HEK293 (cell line): ENCODE data around the gene PPP2R1B.

Experiments
- CTCF ChIA-PET: fragments of 350-600 bp; formaldehyde crosslinking; extraction: SDS; loops from one replicate; lab custom pipeline; 2021; ENCODE audit warnings: antibody characterized with exemption; lab: Yijun Ruan, JAX
- POLR2A ChIA-PET: fragments of 300-600 bp; formaldehyde crosslinking; extraction: SDS; loops from one replicate; lab custom pipeline; 2020; ENCODE audit warnings: antibody characterized with exemption, inconsistent platforms; lab: Yijun Ruan, JAX
- H3K27ac ChIP-seq: fragments of 200-500 bp; sonication (Bioruptor generic); 2 replicates; pipeline ENCODE4 v1.5.1; 2014; ENCODE audit warnings: low read depth, low read length, control low read depth, inconsistent platforms; ENCODE audit errors: extremely low read depth
- H3K36me3 ChIP-seq, 2 experiments: fragments of 200-500 bp in 1 of 2; sonication (Bioruptor generic) in 1 of 2; 1 replicate in 1 of 2; 2 replicates in 1 of 2; pipeline ENCODE4 v1.5.1; 2014 to 2017; ENCODE audit warnings: inconsistent platforms in 2 of 2, low read length in 2 of 2; ENCODE audit not compliant: control insufficient read depth in 2 of 2, insufficient read depth in 1 of 2
- H3K4me1 ChIP-seq: fragments of 200-500 bp; sonication (Bioruptor generic); 2 replicates; pipeline ENCODE4 v1.5.1; 2014; ENCODE audit warnings: mild to moderate bottlenecking, low read length, inconsistent platforms; ENCODE audit not compliant: control insufficient read depth, insufficient read depth
- H3K4me3 ChIP-seq: 2 replicates; pipeline ENCODE4 v1.5.1; 2011; ENCODE audit warnings: low read depth, mild to moderate bottlenecking, control low read depth, low read length, moderate library complexity
- H3K9me3 ChIP-seq: fragments of 200-500 bp; sonication (Bioruptor generic); 2 replicates; pipeline ENCODE4 v1.5.1; 2014; ENCODE audit warnings: low read depth, low read length, inconsistent platforms; ENCODE audit not compliant: control insufficient read depth, insufficient read depth
- PRDM1 ChIP-seq: fragments of 450-650 bp; formaldehyde crosslinking; IDR thresholded peaks from 2 replicates; pipeline ENCODE4; 2016; ENCODE audit warnings: missing biosample characterization, missing genetic modification characterization
- REPIN1 ChIP-seq: fragments of 450-650 bp; formaldehyde crosslinking; IDR thresholded peaks from 2 replicates; pipeline ENCODE4 v1.5.1; 2017; ENCODE audit warnings: missing biosample characterization, missing genetic modification characterization, low read depth
- ZBTB1 ChIP-seq: fragments of 450-650 bp; formaldehyde crosslinking; IDR thresholded peaks from 2 replicates; pipeline ENCODE4 v1.5.1; 2016; ENCODE audit warnings: missing biosample characterization, missing genetic modification characterization
- ZFHX2 ChIP-seq: fragments of 450-650 bp; formaldehyde crosslinking; conservative IDR thresholded peaks from 2 replicates; pipeline ENCODE4 v1.5.1; 2016; ENCODE audit warnings: missing biosample characterization, missing genetic modification characterization
- ZFP37 ChIP-seq: fragments of 450-650 bp; formaldehyde crosslinking; IDR thresholded peaks from 2 replicates; pipeline ENCODE4 v1.5.1; 2016; ENCODE audit warnings: missing biosample characterization, missing genetic modification characterization
- ZNF146 ChIP-seq: fragments of 450-650 bp; formaldehyde crosslinking; IDR thresholded peaks from 2 replicates; pipeline ENCODE4 v1.5.1; 2016; ENCODE audit warnings: missing biosample characterization, missing genetic modification characterization
- ZNF169 ChIP-seq: fragments of 450-650 bp; formaldehyde crosslinking; IDR thresholded peaks from 2 replicates; pipeline ENCODE4 v1.5.1; 2016; ENCODE audit warnings: missing biosample characterization, missing genetic modification characterization
- ZNF184 ChIP-seq: fragments of 450-650 bp; IDR thresholded peaks from 2 replicates; pipeline ENCODE4 v1.5.1; 2018; ENCODE audit warnings: missing biosample characterization, mild to moderate bottlenecking, missing genetic modification characterization
- ZNF223 ChIP-seq: fragments of 450-650 bp; formaldehyde crosslinking; IDR thresholded peaks from 2 replicates; pipeline ENCODE4 v1.5.1; 2016; ENCODE audit warnings: missing biosample characterization, missing genetic modification characterization
- ZNF248 ChIP-seq: fragments of 450-650 bp; formaldehyde crosslinking; IDR thresholded peaks from 2 replicates; pipeline ENCODE4 v1.5.1; 2017; ENCODE audit warnings: missing biosample characterization, missing genetic modification characterization
- ZNF530 ChIP-seq: fragments of 450-650 bp; formaldehyde crosslinking; IDR thresholded peaks from 2 replicates; pipeline ENCODE4 v1.5.1; 2016; ENCODE audit warnings: low read depth, missing biosample characterization, missing genetic modification characterization
- ZNF555 ChIP-seq: fragments of 450-650 bp; formaldehyde crosslinking; conservative IDR thresholded peaks from 2 replicates; pipeline ENCODE4 v1.5.1; 2017; ENCODE audit warnings: missing biosample characterization, mild to moderate bottlenecking, missing genetic modification characterization, inconsistent platforms
- ZNF585B ChIP-seq: fragments of 450-650 bp; formaldehyde crosslinking; IDR thresholded peaks from 2 replicates; pipeline ENCODE4 v1.5.1; 2016; ENCODE audit warnings: missing biosample characterization, missing genetic modification characterization
- ZNF610 ChIP-seq: fragments of 450-650 bp; formaldehyde crosslinking; IDR thresholded peaks from 2 replicates; pipeline ENCODE4 v1.5.1; 2016; ENCODE audit warnings: missing biosample characterization, missing genetic modification characterization, borderline replicate concordance
- ZNF792 ChIP-seq: fragments of 450-650 bp; formaldehyde crosslinking; IDR thresholded peaks from 2 replicates; pipeline ENCODE4 v1.5.1; 2016; ENCODE audit warnings: missing biosample characterization, missing genetic modification characterization
- TF ChIP-seq, protein P1 (sequence below): fragments of 450-650 bp; formaldehyde crosslinking; conservative IDR thresholded peaks from 2 replicates; pipeline ENCODE4 v1.5.1; 2016; ENCODE audit warnings: low read depth, missing biosample characterization, missing genetic modification characterization
- TF ChIP-seq, protein P2 (sequence below): fragments of 450-650 bp; formaldehyde crosslinking; IDR thresholded peaks from 2 replicates; pipeline ENCODE4 v1.5.1; 2017; ENCODE audit warnings: missing biosample characterization, missing genetic modification characterization
- TF ChIP-seq, protein P3 (sequence below): fragments of 450-650 bp; formaldehyde crosslinking; IDR thresholded peaks from 2 replicates; pipeline ENCODE4 v1.5.1; 2016; ENCODE audit warnings: missing biosample characterization, missing genetic modification characterization

PPP2R1B gene

DNA sequence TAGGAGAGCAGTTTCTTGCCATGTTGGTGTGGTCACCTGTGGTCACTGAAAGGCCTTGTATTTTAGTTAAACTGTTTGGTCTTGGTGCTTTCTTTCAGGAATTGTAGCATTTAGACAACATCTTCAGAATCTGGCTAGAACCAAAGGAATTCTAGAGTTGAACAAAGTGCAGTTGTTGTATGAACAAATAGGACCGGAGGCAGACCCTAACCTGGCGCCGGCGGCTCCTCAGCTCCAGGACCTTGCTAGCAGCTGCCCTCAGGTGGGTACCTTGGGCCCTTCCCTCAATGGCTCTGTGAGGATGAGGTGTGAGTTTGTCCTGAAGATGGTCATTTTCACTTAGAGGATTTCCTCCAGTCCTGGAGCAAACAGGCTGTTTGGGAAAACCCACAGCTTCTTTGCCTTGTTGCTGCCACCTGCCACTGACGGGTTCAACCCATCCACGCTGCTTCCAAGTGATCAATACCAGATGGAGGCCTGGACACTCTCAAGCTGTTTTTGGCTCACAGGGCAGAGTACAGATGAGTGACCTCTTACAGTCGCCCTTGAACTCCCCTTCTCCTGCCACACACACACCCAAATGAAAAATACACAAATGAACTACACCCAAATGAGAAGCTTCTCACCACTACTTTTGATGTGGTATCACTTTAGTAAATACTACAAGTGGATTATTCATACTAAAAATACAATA lies 45.2 kb downstream of the PPP2R1B start:
- peaks cover 4% of the 10 kb centered on the region for H3K4me1 ChIP-seq
- POLR2A ChIA-PET: no interaction called here
- TF ChIP-seq ZNF585B (no peak), REPIN1 (tag by site-specific recombination) (no peak), ZNF223 (tag by site-specific recombination) (no peak), ZNF184 (tag by site-specific recombination) (no peak), ZNF792 (tag by site-specific recombination) (no peak), ZNF555 (no peak), PRDM1 (tag by site-specific recombination) (no peak), ZNF610 (tag by site-specific recombination) (no peak), ZFHX2 (no peak)
- TF ChIP-seq, protein P1, sequence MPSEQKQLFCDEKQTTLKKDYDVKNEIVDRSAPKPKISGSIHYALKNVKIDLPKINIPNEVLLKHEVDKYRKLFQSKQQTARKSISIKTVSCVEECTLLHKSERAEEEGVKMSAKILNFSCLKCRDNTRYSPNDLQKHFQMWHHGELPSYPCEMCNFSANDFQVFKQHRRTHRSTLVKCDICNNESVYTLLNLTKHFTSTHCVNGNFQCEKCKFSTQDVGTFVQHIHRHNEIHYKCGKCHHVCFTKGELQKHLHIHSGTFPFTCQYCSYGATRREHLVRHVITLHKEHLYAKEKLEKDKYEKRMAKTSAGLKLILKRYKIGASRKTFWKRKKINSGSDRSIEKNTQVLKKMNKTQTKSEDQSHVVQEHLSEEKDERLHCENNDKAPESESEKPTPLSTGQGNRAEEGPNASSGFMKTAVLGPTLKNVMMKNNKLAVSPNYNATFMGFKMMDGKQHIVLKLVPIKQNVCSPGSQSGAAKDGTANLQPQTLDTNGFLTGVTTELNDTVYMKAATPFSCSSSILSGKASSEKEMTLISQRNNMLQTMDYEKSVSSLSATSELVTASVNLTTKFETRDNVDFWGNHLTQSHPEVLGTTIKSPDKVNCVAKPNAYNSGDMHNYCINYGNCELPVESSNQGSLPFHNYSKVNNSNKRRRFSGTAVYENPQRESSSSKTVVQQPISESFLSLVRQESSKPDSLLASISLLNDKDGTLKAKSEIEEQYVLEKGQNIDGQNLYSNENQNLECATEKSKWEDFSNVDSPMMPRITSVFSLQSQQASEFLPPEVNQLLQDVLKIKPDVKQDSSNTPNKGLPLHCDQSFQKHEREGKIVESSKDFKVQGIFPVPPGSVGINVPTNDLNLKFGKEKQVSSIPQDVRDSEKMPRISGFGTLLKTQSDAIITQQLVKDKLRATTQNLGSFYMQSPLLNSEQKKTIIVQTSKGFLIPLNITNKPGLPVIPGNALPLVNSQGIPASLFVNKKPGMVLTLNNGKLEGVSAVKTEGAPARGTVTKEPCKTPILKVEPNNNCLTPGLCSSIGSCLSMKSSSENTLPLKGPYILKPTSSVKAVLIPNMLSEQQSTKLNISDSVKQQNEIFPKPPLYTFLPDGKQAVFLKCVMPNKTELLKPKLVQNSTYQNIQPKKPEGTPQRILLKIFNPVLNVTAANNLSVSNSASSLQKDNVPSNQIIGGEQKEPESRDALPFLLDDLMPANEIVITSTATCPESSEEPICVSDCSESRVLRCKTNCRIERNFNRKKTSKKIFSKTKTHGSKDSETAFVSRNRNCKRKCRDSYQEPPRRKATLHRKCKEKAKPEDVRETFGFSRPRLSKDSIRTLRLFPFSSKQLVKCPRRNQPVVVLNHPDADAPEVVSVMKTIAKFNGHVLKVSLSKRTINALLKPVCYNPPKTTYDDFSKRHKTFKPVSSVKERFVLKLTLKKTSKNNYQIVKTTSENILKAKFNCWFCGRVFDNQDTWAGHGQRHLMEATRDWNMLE (tag by site-specific recombination): no peak
- TF ChIP-seq, protein P2, sequence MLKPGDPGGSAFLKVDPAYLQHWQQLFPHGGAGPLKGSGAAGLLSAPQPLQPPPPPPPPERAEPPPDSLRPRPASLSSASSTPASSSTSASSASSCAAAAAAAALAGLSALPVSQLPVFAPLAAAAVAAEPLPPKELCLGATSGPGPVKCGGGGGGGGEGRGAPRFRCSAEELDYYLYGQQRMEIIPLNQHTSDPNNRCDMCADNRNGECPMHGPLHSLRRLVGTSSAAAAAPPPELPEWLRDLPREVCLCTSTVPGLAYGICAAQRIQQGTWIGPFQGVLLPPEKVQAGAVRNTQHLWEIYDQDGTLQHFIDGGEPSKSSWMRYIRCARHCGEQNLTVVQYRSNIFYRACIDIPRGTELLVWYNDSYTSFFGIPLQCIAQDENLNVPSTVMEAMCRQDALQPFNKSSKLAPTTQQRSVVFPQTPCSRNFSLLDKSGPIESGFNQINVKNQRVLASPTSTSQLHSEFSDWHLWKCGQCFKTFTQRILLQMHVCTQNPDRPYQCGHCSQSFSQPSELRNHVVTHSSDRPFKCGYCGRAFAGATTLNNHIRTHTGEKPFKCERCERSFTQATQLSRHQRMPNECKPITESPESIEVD: no peak
- TF ChIP-seq, all 188 proteins: peak for 0
- peaks cover 0 to 72% of the 10 kb centered on the region in 2 experiments; a peak in 2 of 3 replicates for H3K36me3 ChIP-seq
- no peaks in the 10 kb centered on the region for H3K9me3 ChIP-seq
- CTCF ChIA-PET: no interaction called here
- H3K4me3 ChIP-seq: no peak overlapping the region
- H3K27ac ChIP-seq: no peak overlapping the region

DNA sequence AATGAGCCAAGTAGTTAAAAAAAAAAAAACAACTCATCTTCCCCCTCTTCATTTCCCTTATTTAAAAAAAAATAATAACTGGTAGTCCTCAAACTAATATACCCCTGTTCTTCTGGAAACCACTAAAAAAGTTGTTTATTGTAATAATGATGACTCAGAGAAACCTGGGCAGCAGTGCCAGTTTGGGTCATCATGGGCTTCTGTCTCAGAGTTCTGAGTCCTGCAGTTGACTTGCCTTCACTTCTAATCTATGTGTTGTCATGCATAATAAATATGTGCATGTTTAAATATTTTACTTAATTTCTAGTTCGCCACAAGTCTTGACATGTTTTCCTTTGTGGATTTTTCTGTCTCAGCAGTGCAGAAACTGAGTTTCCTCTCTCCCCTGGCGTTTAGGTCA lies 46.8 kb downstream of the PPP2R1B start:
- POLR2A ChIA-PET: no interaction called here
- no peaks in the 10 kb centered on the region for H3K9me3 ChIP-seq
- H3K4me1 ChIP-seq: peaks cover 4% of the 10 kb centered on the region
- TF ChIP-seq ZNF248 (tag by site-specific recombination) (no peak), ZFP37 (tag by site-specific recombination) (no peak), ZBTB1 (tag by site-specific recombination) (no peak), ZNF530 (no peak), ZNF169 (tag by site-specific recombination) (no peak), ZNF146 (tag by site-specific recombination) (no peak)
- TF ChIP-seq, protein P3, sequence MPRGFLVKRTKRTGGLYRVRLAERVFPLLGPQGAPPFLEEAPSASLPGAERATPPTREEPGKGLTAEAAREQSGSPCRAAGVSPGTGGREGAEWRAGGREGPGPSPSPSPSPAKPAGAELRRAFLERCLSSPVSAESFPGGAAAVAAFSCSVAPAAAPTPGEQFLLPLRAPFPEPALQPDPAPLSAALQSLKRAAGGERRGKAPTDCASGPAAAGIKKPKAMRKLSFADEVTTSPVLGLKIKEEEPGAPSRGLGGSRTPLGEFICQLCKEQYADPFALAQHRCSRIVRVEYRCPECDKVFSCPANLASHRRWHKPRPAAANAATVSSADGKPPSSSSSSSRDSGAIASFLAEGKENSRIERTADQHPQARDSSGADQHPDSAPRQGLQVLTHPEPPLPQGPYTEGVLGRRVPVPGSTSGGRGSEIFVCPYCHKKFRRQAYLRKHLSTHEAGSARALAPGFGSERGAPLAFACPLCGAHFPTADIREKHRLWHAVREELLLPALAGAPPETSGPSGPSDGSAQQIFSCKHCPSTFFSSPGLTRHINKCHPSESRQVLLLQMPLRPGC (tag by site-specific recombination): no peak
- CTCF ChIA-PET: no interaction called here
- peaks cover 0 to 63% of the 10 kb centered on the region in 2 experiments; a peak in 2 of 3 replicates for H3K36me3 ChIP-seq
- no peak overlapping the region for H3K4me3 ChIP-seq
- H3K27ac ChIP-seq: no peak overlapping the region
